GM19372 (cell line): ENCODE data around the gene AEBP1.

Experiments used
- ATAC-seq: cut with Tn5 transposase; IDR thresholded peaks from one replicate; pipeline ENCODE4 v1.9.1; 2021; ENCODE audit warnings: mild to moderate bottlenecking, low read depth, moderate library complexity; ENCODE audit not compliant: unreplicated experiment

Gene AEBP1

GRCh38 chr7:44102846-44103565 is 1.1 kb upstream of the AEBP1 start:
- no peak for ATAC-seq

DNA sequence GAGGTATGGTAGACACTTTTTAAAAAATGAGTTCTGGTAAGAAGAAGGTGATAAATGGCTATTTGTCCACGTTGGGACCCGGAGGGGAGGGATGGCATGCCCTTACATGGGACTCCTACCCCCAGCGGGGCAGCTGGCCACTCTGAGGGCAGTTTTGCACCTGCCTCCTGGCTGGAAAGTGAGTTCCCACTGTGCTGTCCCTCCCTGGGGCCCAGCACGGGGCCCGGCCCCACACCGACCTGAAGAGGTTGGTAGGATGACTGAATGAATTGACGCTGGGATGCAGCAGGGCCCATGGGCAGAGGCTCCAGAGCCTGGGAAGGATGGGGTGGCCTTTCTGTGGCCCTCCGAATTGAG is 601 bp upstream of the AEBP1 start:
- no peak for ATAC-seq

DNA sequence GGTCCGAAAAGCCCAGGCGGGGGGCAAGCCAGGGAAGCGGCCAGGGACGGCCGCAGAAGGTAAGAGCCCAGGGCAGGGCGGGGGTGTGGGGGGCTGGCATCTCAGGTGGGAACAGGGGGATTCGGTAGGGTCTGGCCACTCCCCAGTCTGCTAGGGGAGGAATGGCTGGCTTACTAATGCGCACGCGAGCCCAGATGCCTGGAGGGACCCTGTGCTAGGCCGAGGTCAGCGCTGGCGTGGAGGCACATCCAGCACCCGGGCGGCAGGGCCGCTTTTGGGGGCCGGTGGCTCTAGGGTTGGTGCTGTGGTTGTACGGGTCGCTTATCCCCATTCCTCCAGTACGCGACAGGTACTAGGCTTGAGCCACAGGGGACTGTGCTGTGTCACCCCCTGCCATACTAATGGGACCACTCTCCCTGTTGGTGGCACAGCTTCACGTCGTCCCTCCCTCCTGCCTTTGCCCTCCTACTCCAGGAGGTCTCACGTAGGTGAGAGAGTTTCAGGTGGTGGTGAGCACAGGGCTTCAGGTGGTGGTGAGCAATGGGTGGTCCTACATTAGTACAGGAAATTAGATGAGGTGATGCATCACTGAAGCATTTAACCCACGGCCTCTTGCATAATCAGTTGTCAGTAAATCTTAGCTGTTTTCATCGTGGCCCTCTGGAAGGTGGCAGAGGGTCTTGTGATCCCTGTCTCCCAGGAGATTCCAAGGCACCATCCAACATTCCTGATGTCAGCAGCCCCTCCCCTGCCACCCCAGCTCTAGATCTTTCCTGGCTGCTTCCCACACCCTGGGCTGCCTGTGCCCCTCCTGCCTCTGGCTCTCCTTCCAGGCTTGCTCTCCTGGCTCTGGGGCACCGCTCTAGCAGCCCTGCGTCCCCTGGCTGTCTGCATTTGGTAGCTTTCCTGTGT is 971 bp downstream of the AEBP1 start:
- no peak for ATAC-seq

DNA sequence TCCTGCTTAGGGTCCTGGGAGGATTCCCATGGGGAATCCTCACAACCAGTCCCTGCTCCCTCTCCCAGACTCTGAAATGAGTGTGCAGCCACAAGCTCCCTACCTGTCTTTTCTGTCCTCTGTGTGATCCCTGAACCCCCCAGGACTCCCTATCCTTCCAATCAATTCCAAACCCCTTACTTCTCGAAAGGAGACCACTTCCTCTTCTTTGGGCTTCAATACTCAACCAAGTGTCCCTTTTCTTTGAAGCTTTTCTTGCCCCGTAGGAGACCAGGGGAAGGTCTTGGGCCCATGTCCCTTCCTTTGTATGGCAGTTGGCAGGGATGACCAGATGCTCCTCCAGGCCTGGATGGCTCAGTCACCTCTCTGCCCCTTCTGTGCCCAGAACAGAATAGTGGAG is 1.7 kb downstream of the AEBP1 start:
- no peak for ATAC-seq

DNA sequence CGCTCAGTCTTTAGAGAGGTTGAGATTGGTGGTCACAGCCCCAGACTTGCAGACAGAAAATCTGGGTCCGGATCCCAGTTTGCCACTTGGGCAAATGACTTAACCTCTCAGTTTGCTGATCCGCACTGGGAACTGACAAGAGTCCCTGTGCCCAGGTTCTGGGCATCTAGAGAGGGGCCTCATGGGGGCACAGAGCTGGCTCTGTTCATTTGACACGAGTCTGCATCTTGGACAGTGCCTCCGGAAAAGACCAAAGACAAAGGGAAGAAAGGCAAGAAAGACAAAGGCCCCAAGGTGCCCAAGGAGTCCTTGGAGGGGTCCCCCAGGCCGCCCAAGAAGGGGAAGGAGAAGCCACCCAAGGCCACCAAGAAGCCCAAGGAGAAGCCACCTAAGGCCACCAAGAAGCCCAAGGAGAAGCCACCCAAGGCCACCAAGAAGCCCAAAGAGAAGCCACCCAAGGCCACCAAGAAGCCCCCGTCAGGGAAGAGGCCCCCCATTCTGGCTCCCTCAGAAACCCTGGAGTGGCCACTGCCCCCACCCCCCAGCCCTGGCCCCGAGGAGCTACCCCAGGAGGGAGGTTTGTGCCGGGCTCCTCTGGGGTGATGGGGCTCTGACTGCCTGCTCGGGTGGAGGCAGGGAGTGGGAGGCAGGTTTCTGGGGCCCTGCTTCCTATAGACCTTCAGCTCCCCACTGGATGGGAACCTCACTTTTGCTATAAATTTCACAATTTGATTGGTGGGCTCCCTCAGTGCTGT is 2.3 kb downstream of the AEBP1 start:
- no peak for ATAC-seq

- ATAC-seq = no peak
Observed at GRCh38 chr7:44107116-44107960, 3.2 kb downstream of the AEBP1 start.

GRCh38 chr7:44107961-44108767 is 4.0 kb downstream of the AEBP1 start:
- no peak for ATAC-seq

- ATAC-seq = no peak
Observed at GRCh38 chr7:44108768-44109750, 4.9 kb downstream of the AEBP1 start.

- ATAC-seq = no peak
Observed at GRCh38 chr7:44109991-44110390, 5.8 kb downstream of the AEBP1 start.

DNA sequence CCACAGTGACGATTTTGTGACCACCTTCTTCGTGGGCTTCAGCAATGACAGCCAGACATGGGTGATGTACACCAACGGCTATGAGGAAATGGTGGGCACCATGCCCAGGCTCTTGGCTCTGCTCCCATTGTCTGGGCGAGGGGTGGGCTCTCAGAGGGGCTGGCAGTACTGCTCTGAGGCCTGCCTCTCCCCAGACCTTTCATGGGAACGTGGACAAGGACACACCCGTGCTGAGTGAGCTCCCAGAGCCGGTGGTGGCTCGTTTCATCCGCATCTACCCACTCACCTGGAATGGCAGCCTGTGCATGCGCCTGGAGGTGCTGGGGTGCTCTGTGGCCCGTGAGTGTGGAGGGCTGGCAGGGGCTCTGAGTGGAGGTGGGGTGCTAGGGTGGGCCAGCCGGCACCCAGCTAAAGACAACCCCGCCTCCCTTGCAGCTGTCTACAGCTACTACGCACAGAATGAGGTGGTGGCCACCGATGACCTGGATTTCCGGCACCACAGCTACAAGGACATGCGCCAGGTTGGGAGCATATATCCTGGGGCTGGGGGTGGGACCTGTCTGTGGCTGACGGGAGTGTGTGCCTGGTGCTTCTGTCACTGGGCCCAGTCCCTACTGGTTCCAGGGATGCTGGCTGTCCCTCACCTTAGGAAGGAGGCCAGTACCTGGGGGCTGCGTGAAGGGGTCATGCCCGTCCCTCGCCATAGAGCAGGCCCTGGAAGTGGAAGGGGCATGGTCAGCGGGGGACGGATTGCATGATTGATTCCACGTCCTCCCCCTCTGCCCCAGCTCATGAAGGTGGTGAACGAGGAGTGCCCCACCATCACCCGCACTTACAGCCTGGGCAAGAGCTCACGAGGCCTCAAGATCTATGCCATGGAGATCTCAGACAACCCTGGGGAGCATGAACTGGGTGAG is 6.8 kb downstream of the AEBP1 start:
- ATAC-seq = no peak

DNA sequence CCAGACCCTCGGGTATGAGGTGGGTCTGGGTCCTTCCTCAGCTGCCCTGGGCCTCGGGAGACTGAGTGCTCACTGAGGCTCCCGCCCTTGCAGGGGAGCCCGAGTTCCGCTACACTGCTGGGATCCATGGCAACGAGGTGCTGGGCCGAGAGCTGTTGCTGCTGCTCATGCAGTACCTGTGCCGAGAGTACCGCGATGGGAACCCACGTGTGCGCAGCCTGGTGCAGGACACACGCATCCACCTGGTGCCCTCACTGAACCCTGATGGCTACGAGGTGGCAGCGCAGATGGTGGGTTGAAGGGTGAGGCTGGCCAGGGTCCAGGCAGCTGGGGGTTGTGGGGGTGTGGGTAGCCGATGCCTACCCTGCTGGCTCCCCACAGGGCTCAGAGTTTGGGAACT is 7.6 kb downstream of the AEBP1 start:
- ATAC-seq = no peak

DNA sequence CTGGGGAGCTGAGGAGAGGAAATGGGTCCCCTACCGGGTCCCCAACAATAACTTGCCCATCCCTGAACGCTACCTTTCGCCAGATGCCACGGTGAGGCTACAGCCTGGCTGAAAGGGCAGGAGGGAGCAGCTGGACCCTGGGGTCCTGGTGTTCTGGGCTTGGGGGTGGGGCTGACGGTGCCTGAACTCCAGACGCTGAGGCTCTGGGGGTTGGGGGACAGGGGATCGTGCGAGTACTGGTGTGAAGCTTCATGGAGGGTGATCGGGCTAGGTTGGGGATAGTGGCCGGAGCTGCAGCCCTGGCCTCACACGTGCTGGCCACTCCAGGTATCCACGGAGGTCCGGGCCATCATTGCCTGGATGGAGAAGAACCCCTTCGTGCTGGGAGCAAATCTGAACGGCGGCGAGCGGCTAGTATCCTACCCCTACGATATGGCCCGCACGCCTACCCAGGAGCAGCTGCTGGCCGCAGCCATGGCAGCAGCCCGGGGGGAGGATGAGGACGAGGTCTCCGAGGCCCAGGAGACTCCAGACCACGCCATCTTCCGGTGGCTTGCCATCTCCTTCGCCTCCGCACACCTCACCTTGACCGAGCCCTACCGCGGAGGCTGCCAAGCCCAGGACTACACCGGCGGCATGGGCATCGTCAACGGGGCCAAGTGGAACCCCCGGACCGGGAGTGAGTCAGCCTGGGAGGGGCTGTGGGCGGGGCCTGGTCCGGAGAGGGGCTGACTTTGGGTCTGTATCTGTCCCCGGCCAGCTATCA is 8.3 kb downstream of the AEBP1 start:
- ATAC-seq = no peak

DNA sequence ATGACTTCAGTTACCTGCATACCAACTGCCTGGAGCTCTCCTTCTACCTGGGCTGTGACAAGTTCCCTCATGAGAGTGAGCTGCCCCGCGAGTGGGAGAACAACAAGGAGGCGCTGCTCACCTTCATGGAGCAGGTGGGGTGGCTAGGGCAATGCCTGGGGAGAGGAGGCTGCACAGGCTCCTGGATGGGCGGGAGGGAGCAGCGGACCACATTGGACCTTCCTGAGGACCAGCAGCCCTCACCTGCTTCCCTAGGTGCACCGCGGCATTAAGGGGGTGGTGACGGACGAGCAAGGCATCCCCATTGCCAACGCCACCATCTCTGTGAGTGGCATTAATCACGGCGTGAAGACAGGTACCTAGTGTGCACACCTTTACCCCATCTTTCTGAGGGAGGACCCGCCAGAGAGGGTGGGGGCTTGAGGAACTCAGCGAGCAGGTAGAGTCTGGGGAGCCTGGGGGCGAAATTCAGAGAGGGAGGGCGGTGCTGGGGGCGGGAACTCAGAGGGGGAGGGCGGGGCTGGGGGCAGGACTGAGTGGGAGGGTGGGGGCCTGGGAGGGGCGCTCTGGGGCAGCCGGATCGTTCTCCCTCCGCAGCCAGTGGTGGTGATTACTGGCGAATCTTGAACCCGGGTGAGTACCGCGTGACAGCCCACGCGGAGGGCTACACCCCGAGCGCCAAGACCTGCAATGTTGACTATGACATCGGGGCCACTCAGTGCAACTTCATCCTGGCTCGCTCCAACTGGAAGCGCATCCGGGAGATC is 9.0 kb downstream of the AEBP1 start:
- no peak for ATAC-seq

DNA sequence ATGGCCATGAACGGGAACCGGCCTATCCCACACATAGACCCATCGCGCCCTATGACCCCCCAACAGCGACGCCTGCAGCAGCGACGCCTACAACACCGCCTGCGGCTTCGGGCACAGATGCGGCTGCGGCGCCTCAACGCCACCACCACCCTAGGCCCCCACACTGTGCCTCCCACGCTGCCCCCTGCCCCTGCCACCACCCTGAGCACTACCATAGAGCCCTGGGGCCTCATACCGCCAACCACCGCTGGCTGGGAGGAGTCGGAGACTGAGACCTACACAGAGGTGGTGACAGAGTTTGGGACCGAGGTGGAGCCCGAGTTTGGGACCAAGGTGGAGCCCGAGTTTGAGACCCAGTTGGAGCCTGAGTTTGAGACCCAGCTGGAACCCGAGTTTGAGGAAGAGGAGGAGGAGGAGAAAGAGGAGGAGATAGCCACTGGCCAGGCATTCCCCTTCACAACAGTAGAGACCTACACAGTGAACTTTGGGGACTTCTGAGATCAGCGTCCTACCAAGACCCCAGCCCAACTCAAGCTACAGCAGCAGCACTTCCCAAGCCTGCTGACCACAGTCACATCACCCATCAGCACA is 9.7 kb downstream of the AEBP1 start:
- no peak for ATAC-seq

GRCh38 chr7:44114586-44115310 is 10.6 kb downstream of the AEBP1 start:
- no peak for ATAC-seq
